Mononuclear cell (primary cell): ENCODE data around the gene NODAL. TPM values are rescaled to one million over a fixed set of nuclear protein-coding genes. Genes with fewer than 3 reads are reported as not detected.

ENCODE experiments used
- H3K27me3 ChIP-seq: 2 replicates; pipeline ENCODE4 v1.6.0; 2011; ENCODE audit warnings: low read length, control low read depth; ENCODE audit not compliant: insufficient read depth
- H3K4me1 ChIP-seq: 2 replicates; pipeline ENCODE4 v1.5.1; 2011; ENCODE audit warnings: mild to moderate bottlenecking, low read length, control low read depth; ENCODE audit not compliant: insufficient read depth
- H3K4me3 ChIP-seq: 2 replicates; pipeline ENCODE4 v1.5.1; 2011; ENCODE audit warnings: mild to moderate bottlenecking, low read length, moderate library complexity
- H3K9me3 ChIP-seq: 2 replicates; pipeline ENCODE4 v1.5.1; 2011; ENCODE audit warnings: low read depth, mild to moderate bottlenecking, control low read depth, low read length
- total RNA-seq: library from RNA; depleted of rRNA; stranded (reverse); fragments of >200 nt; gene quantifications from one replicate; pipeline ENCODE4 v1.2.3, GENCODE V29; 2012

NODAL gene
- total RNA-seq, 1 donor: not detected

DNA sequence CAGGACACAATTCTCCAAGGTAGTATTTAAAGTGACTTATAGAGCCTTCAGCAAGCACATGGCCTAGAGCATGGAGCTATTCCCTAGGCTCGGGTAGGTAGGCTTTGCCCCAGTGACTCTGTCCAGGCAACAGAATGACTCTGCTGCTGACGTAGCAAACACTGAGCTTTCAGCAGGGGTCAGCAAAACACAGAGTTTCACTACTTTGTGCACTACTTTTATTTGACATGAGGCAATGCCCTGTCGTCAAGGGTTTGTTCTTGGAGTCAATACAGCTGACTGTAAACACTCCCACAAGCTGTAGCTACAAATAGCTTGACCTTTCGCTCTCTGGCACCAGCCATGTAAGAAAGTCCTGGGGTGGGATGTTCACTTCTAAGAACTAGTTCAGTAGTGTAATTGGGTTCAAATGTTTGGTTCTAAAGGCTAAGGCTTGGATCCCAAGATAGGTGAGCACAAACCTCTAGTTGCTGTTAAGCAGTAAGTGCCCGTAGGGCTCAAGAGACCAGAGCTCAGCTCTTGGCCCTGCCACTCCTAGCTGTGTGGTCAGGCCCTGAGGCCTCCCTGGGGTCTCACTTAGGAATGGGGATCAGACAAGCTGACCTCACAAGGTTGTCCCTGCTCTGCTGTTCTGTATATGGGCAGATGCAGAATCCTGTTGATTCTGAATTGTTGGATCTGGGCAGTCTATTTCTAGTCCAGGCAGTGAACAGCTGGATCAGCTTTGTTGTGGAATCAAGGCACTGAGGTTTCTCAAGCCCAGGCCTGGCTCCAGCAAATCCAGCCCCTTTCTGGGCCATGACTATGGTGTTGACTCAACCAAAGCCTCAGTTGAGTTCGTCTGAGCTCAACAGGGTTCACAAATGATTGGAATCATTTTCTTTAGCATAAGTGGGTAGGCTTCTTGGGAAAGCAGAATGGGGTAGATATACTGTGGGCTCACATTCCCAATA is 10.7 kb downstream of the NODAL start:
- H3K27me3 ChIP-seq: no peaks in the 10 kb centered on the region
- H3K4me1 ChIP-seq: peaks cover 12% of the 10 kb centered on the region
- no peak overlapping the region for H3K4me3 ChIP-seq
- no peaks in the 10 kb centered on the region for H3K9me3 ChIP-seq

DNA sequence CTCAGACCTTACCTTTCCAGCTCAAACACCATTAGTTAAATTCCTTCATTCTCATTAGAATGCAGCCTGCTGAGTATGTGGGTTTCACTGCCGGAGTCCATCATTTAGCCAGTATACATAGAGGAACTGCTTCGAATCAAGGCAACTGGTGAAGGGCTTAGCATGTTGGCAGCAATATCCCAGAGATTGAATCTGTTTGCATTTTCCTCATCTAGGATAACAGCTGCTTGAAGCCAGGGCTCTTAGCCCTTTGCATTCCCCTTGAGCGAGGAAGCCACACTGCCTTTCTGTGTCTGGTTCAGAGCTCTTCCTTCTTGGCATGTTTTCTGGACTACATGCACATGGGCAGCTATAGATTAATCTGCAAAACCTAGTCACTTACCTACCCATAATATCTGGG is 14.7 kb downstream of the NODAL start:
- Histone ChIP-seq H3K9me3 (no peaks in the 10 kb centered on the region), H3K27me3 (no peaks in the 10 kb centered on the region), H3K4me1 (peaks cover under 1% of the 10 kb centered on the region), H3K4me3 (no peak overlapping the region)

DNA sequence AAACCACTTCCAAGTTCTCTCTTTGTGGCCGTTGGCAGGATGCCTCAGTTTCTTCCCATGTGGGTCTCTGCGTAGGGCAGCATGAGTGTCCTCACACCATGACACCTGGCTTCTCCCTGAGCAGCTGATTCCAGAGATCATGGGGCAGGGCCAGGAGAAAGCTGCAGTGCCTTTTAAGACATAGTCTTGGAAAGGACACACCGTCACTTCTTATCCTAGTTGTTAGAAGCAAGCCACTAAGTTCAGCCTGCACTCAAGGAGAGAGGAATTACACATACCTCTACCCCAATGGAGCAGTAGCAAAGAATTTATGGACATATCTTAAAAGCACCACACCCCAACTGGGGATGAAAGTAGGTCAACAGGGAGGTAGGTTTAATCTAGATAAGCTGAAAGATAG is 16.4 kb downstream of the NODAL start:
- H3K9me3 ChIP-seq: no peaks in the 10 kb centered on the region
- H3K4me3 ChIP-seq: no peak overlapping the region
- no peaks in the 10 kb centered on the region for H3K4me1 ChIP-seq
- H3K27me3 ChIP-seq: no peaks in the 10 kb centered on the region

DNA sequence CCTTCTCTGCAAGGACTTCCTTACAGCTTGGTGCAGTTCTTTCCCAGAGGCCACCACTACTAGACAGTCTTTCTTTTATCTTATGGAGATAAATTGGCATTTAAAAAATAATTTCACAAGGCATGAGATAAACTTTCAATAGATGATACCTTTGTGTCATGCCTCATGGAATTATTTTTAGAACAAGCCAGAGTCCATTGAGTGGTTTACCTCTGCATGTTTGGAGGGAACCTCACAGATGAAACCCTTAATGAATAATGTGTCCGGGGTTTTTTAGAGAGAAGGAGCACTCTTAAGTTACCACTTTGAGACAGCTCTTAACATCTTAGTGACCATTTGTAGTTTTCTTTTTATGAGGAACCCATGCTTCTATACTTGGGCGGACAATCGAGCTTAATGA is 17.2 kb downstream of the NODAL start:
- no peaks in the 10 kb centered on the region for H3K4me1 ChIP-seq
- no peaks in the 10 kb centered on the region for H3K9me3 ChIP-seq
- no peak overlapping the region for H3K4me3 ChIP-seq
- no peaks in the 10 kb centered on the region for H3K27me3 ChIP-seq

DNA sequence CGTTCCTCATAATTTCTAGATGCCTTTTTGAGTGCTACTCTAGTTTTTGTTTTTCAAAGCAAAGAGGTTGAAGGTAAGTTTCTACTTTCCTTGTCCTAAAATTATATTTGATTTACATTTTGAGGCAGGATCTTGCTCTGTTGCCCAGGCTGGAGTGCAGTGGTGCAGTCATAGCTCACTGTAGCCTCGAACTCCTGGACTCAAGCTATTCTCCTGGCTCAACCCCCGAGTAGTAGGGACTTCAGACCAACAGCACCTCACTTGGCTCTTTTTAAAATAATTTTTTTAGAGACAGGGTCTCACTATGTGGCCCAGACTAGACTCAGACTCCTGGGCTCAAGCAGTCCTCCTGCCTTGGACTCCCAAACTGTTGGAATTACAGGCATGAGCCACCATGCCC is 22.8 kb downstream of the NODAL start:
- no peaks in the 10 kb centered on the region for H3K27me3 ChIP-seq
- H3K4me3 ChIP-seq: no peak overlapping the region
- H3K4me1 ChIP-seq: no peaks in the 10 kb centered on the region
- H3K9me3 ChIP-seq: no peaks in the 10 kb centered on the region

DNA sequence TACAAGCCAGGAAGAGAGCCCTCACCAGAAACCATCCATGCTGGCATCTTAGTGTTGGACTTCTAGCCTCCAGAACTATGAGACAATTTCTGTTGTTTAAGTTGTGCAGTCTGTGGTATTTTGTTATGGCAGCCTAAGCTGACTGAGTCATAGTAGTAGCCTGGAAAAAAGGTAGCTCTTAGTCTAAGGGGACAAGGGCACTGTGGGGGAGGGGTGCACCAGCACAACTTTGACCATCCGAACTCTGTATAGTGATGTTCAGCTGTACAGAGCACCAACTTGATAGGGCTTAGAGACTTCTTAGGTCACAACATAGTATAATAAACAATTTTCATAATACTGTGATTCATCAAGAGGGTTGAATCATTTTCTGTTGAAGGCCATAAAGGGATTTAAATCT is 23.3 kb downstream of the NODAL start:
- Histone ChIP-seq H3K27me3 (no peaks in the 10 kb centered on the region), H3K9me3 (no peaks in the 10 kb centered on the region), H3K4me1 (no peaks in the 10 kb centered on the region), H3K4me3 (no peak overlapping the region)

DNA sequence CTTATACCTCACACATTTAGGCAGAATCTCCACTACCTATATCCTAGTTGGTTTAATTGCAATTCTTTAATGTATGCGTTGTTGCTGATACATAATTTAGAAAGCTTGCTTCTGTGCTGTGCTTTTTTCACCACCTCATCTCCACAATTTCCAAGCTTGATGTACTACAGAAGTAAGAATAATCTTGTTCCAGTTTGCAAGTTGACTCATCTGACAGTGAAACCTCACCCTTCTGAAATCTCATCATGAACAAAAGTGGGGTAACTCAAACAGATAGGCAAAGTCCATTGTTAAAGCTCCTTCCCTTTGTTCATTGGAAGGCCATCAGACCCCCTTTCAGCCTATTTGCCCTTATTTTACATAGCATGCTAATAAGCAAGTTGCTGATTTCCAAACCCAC is 23.9 kb downstream of the NODAL start:
- no peaks in the 10 kb centered on the region for H3K9me3 ChIP-seq
- H3K4me3 ChIP-seq: no peak overlapping the region
- no peaks in the 10 kb centered on the region for H3K27me3 ChIP-seq
- H3K4me1 ChIP-seq: no peaks in the 10 kb centered on the region

DNA sequence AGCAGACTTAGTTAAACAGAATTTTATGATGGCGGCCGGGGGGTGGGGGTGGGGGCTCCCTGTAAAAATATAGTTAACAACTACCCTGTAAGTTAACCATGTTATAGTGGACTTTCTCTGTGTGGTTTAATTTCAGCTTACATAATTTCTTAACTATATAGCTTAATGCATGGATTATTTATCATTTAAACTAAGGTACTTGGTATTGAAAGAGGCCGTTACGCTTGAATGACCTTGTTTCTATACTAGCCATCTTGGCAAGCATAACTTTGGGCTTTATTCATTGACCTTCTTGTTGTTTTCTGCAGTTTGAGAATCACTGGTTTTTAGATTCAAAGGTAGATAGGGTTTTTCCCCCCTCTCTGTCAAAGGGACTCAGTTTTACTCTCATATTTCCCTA is 29.1 kb downstream of the NODAL start:
- H3K4me1 ChIP-seq: peaks cover 4% of the 10 kb centered on the region
- H3K4me3 ChIP-seq: no peak overlapping the region
- H3K27me3 ChIP-seq: no peaks in the 10 kb centered on the region
- no peaks in the 10 kb centered on the region for H3K9me3 ChIP-seq

DNA sequence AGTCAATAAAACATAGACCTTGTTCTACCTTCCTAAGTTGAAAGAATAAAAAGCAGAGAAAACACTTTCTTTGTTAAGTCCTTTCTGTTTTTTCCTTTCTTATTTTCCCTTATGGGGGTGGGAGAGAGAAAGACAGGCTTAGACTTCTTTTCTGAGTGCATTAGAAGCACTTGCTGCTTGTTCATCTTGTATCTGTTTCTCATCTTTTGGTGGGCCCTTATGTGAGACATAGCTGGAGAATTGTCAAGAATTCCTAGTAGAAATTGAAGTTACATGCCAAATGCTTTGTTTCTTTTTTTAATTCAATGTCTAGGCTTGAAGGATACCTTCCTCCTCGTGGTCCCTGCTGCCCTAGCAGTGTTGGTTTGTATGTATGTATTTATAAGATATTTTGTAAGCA is 30.9 kb downstream of the NODAL start:
- H3K27me3 ChIP-seq: no peaks in the 10 kb centered on the region
- no peaks in the 10 kb centered on the region for H3K9me3 ChIP-seq
- no peak overlapping the region for H3K4me3 ChIP-seq
- peaks cover 16% of the 10 kb centered on the region for H3K4me1 ChIP-seq

DNA sequence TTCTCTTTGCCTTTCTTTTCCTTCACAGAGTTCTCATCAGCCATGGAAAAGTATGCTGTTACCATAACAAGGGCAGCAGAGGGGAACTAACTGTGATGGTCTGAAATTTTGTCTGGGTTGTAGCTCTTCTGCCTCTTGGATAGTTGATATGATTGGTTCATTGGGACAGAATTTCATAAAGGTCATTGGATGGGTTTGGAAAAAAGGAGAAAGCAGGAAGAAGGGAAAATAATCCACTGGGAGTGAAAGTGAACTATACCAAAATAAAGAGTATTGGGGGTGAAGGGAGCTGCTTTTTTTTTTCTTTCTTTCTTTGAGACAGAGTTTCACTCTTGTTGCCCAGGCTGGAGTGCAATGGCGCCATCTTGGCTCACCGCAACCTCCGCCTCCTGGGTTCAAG is 31.7 kb downstream of the NODAL start:
- Histone ChIP-seq H3K4me3 (no peak overlapping the region), H3K9me3 (no peaks in the 10 kb centered on the region), H3K4me1 (peaks cover 23% of the 10 kb centered on the region), H3K27me3 (no peaks in the 10 kb centered on the region)

DNA sequence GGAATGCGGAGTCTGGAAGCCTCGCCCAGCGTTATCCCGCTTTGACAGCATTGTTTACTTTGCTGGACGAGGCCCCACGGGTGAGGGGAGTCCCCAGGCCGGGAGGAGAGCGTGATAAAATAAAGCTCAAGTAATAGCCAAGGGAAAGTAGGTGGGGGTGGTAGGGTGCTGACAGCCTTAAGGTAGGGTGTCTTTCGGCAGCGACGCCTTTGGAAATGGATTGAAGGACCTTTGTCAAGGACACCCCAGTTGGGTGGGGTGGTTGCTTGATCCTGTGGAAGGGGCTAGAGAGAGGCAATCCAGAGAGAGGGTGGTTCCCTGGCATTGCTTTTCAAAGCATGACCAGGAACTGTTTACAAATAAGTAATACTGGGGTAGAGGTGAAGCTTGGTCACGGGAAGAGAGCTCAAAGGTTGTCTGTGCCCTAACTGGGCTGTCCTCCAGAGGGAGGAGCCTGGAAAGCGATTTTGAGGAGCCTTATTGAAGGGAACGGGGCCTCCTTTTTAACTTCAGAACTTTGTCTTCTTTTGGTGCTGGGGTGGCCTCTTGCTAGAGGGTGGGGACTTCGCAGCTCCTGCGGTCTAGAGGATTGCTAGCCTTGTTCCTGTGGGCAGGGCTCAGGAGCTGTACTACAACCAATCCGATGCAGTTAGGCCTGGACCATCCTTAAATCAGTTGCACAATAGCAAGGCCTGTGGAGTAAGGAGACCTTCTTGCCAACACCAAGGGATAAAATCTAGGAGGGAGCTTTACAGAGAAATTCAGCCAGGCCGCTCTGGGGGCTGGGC is 36.2 kb downstream of the NODAL start:
- Histone ChIP-seq H3K4me3 (peak overlapping the region; percentile 78), H3K9me3 (no peaks in the 10 kb centered on the region), H3K4me1 (peaks cover 26% of the 10 kb centered on the region), H3K27me3 (no peaks in the 10 kb centered on the region)

DNA sequence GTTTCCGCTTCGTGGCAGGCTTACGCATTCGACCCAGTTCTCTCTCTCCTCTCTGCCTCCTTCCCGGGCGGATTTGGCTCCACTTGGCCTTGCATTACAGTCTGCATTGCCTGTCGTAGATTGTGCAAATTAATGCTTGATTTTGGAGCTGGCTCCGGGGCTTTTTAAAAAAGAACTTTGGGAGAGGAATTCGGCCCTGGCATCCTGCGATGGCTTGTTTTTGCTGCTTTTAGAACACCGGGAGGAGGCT is 36.8 kb downstream of the NODAL start:
- Histone ChIP-seq H3K27me3 (no peaks in the 10 kb centered on the region), H3K4me1 (peaks cover 26% of the 10 kb centered on the region), H3K4me3 (peak overlapping the region; percentile 78), H3K9me3 (no peaks in the 10 kb centered on the region)

DNA sequence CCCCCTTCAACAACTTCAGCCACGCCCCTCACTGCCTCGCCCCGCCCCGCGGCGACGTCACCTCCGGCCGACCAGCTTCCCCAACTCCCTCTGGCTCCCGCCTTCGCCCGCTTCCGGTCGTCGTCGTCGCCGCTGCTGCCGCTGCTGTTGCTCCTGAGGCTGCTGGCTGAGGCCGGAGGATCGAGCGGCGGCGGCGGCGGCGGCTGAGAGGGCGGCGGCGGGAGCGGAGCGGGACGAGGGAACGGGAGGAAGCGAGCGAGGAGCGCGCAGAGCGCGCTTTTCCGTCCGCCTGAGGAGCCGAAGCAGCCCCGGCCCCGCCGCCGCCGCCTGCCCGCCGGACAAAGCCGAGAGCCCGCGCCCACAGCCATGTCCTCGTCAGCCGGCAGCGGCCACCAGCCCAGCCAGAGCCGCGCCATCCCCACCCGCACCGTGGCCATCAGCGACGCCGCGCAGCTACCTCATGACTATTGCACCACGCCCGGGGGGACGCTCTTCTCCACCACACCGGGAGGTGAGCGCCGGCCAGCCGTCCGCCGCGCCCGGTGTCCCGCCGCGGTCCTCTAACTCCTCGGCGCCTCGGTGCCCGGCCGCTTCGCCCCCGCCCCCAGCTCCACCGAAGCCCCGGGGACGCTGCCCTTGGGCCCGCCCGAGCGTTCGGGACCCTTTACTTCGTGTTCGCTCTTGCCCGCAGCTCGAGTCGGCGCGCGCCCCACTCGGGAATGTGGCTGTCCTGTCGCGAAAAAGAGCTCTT is 37.3 kb downstream of the NODAL start, which contains the start of gene EIF4EBP2:
EIF4EBP2 (plus strand) TSS at position 110 of the 751 bp plus-strand sequence; CDS start at position 367, 257 bp downstream.
- H3K9me3 ChIP-seq: no peaks in the 10 kb centered on the region
- peak within 1 kb of the TSS; percentile 78 for H3K4me3 ChIP-seq
- peaks cover 26% of the 10 kb centered on the region for H3K4me1 ChIP-seq
- H3K27me3 ChIP-seq: no peaks in the 10 kb centered on the region

DNA sequence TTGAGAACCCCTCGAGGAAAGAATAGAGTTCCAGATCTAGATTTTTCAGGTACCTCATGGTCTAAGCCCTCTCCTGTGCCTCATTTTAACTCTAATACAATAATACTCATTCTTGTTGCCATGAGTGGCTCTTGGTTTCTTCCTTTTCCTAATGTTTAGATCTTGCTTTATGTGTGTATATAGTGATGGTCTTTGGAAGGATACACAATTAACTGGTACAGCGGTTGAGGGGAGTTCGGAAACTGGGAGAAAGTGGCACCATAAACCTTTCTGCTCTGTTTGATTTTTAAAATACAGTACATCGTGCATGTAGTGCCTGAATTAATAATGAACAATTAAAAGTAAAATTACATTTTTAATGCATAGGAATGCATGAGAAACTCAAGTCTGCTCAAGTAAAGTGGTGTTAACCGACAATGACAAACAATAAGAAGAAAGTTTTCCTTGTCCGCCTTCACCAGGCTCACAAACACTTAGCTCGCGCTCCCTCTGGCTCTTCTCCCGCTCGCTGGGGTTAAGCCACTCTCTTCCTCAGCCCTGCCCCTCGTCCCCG is 37.9 kb downstream of the NODAL start:
- peak overlapping the region; percentile 78 for H3K4me3 ChIP-seq
- no peaks in the 10 kb centered on the region for H3K27me3 ChIP-seq
- H3K9me3 ChIP-seq: no peaks in the 10 kb centered on the region
- peaks cover 26% of the 10 kb centered on the region for H3K4me1 ChIP-seq

DNA sequence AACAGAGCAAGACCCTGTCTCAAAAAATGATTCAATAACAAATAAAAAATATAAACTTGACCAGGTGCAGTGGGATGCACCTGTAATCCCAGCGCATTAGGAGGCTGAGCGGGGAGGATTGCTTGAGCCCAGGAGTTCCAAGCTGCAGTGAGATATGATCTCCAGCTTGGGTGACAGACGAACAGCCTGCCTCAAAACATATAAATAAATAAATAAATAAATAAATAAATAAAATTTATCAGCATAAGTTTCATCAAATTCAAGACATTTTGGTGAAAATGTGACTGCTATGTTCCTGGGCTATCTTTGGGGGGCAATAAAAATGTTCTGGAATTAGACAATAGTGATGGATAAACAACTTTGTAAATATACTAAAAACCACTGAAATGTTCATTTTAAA is 42.3 kb downstream of the NODAL start:
- no peaks in the 10 kb centered on the region for H3K9me3 ChIP-seq
- peaks cover 6% of the 10 kb centered on the region for H3K4me1 ChIP-seq
- no peaks in the 10 kb centered on the region for H3K27me3 ChIP-seq
- H3K4me3 ChIP-seq: no peak overlapping the region
